Activated CD4-positive, CD25-positive, alpha-beta regulatory T cell treated with anti-CD3 and anti-CD28 coated beads, Interleukin-2, amount 50 U/mL, for 16 hours (primary cell): ENCODE measurements around the gene SULT6B1.

ENCODE experiments used
- DNase-seq: peaks from one replicate; pipeline ENCODE4 v3.0.0-alpha.2; 2020; ENCODE audit warnings: low read depth, low spot score

Gene SULT6B1

DNA sequence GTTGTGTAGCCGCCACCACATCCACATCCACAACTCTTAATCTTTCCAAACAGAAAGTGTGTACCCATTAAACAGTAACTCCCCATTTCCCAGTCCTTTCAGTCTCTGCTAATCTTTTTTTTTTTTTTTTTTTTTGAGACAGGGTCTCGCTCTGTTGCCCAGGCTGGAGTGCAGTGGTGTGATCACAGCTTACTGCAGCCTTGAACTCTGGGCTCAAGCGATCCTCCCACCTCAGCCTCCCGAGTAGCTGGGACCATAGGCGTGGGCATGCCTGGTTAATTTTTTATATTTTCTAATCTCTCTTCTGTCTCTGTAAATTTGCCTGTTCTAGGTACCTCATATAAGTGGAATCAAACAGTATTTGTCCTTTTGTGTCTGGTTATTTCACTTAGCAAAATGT lies 35.2 kb downstream of the SULT6B1 start:
- DNase-seq = no peak

DNA sequence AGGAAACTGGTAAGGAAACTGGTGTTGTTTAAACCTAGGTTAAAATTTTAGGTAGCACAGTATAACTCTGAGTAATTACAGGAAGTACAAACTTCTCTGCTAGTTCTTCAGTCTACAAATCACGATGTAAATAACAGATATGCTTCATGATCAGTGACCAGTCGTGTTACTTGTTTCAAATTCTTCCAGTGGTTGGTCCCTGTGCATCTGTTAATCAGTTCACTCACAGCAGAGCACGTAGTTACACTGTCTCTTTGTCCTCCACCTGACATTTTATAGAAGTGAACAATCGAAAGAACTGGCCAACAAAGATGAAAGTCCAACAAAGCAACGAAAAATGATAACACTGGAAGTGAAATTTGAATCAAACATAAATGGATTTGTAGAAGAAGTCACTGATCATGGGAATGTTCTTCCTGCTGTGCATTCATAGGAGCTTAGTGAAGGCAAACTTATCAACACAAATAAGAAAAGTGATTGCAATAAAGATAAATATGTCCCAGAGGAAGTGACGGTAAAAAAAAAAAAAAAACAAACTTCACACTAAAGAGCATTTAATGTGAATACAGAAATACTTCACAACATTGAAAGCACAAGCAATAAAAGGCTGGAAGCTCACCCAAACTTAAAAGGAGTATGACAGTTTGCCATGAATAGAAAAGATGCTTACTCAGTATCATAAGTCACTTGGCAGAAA lies 38.7 kb downstream of the SULT6B1 start:
- DNase-seq = no peak

DNA sequence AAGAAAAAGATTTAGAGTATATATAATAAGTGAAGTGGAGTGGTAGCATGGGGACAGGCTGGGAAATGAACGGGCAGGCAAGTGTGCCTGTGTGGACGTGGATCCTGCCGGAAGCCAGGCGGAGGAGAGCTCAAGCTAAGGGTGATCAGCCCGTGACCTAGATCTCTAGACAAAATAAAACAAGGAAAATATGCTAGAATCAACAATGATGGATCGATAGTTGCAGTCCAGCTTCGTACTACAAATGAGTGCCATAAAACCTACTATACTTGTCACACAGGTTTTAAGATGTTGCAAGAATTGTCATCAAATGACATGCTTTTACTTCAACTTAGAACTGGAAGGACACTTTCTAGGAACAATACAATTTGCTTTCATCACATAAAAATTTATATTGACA lies 40.1 kb downstream of the SULT6B1 start:
- no peak for DNase-seq

DNA sequence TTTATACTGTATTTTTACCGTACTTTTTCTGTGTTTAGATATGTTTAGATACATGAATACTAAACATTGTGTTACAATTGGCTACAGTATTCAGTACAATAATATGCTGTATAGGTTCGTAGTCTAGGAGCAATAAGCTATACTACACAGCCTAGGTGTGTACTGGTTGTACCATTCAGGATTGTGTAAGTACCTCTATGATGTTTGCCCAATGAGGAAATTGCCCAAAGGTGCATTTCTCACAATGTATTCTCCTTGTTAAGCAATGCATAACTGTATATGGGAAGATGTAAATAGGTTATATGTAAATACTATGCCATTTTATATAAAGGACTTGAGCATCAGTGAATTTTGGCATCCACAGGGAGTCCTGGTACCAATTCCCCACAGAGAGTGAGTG lies 42.4 kb downstream of the SULT6B1 start:
- DNase-seq = no peak

DNA sequence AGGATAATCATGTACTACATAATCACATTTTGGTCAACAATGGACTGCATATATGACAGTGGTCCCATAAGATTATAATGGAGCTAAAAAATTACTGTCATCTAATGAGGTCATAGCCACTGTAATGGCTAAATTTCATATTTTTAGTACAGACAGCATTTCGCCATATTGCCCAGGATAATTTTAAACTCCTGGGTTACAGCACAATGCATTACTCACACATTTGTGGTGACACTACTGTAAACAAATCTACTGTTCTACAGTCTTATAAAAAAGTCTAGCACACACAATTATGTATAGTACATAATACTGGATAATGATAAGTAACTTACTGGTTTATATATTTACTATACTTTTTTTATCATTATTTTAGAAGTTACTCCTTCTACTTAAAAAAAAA lies 44.5 kb downstream of the SULT6B1 start:
- DNase-seq = no peak

DNA sequence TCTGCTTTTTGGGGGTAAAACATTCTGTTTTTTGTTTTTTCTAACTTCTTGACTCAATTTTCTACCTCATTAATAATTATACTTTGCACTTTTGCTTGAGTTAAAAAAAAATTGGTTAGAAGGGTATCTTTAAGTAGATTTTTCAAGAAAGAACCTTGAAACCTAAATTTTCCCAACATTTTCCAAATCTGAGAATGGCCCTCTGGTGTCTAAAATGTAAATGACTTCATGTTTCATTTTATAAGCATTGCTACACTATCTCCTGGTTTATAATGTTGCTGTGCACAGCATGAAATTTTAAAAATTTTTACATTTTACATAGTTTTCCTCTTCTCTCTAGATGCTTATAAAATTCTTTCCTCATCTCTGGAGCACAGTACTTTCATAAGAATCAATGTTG lies 45.9 kb downstream of the SULT6B1 start:
- no peak for DNase-seq

DNA sequence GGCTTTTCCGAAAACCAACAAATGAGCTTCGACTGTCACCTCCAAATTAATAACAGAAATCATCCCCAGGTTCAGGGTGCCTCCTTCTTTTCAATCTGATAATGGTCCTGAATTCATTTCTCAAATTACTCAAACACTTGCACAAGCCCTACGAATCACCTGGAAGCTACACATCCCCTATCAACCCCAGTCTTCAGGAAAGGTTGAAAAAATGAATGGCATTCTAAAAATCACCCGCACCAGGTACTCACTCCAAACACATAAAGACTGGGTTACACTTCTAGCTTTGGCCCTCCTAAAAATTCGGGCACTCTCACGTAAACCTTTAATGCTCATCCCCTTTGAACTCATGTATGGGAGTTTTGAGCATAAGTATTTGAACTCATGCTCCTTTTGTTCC lies 55.6 kb downstream of the SULT6B1 start:
- DNase-seq = no peak

DNA sequence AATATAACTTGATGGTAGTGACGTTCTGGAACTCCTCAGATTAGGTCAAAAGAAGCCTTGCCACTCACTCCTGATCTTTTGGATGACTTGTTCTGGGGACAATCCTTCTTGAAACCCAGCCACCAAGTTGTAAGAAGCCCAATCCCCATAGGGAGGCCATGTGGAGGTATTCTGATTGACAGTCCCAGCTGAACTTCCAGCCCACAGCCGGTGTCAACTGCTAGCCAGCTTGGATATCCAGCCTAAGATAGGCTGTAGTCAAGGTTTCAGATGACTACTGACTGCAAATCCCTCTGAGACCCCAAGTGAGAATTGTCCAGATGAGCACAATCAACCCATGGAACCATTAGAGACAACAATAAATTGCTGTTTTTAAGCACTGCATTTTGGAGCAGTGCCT lies 63.1 kb downstream of the SULT6B1 start:
- no peak for DNase-seq

DNA sequence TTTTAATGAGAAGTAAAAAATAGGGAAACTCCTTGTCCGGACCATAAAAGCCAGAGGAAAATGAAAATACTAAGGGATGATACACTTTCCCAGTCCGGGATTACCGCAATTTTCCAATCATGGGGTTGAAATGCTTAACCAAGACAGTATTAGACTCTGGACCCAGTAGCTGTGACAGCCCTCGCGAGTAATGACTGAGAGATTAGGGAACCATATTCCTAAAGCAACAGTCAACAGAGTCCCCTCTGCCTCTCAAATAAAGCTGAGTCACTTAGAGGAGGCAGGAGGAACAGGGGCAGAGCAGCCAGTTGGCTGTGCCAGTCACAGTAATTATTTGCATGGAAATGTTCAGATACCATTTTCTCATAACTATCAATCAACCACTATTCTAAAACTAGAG lies 69.3 kb downstream of the SULT6B1 start:
- no peak for DNase-seq
